K562 (cell line): ENCODE results near the gene LTB4R2. TPM values are rescaled to one million over a fixed set of nuclear protein-coding genes. Genes with fewer than 3 reads are reported as not detected.
A peak's percentile ranks its signal among the peaks of the same experiment; 100 is the strongest.

Experiments
- ATAC-seq: fragments of 200-7000 bp; cut with Tn5 transposase; 3 replicates; pipeline ENCODE4 v1.9.1; 2020; ENCODE audit warnings: moderate library complexity
- BruUV-seq: library from RNA; stranded (reverse); fragments of 400-500 nt; replicated peaks from 2 replicates; lab custom pipeline; 2021; lab: Mats Ljungman, UMichigan
- CTCF ChIA-PET: fragments of 300-600 bp; formaldehyde crosslinking; extraction: SDS; loops from one replicate; lab custom pipeline; 2021; ENCODE audit warnings: low intra/inter-chr PET ratio; lab: Yijun Ruan, JAX
- POLR2A ChIA-PET: fragments of 300-600, 350-650 bp; sonication (Branson Sonifier 250); formaldehyde crosslinking; extraction: SDS; loops from one replicate; lab custom pipeline; 2021; ENCODE audit warnings: antibody characterized with exemption, inconsistent platforms; lab: Yijun Ruan, JAX
- DNase-seq, 4 experiments: peaks; one replicate each; pipeline versions ENCODE4 v3.0.0 to v3.0.0-alpha.2; 2011 to 2018; ENCODE audit warnings: low spot score in 3 of 4, mixed read lengths in 3 of 4; ENCODE audit errors: extremely low read depth in 1 of 4
- FAIRE-seq: peaks from 2 replicates; lab custom pipeline; 2011; peaks lifted over from hg19 to GRCh38; lab: Jason Lieb, UNC
- H2AFZ ChIP-seq: 2 replicates; pipeline ENCODE4 v1.6.0; 2011; ENCODE audit warnings: low read depth, low read length, control low read depth, inconsistent platforms
- H3K27ac ChIP-seq: fragments of 200-600 bp; 3 replicates; pipeline ENCODE4 v1.8.0; 2011; ENCODE audit warnings: low read depth, mild to moderate bottlenecking, control low read depth, inconsistent platforms, low read length, moderate library complexity, mixed read lengths; ENCODE audit errors: extremely low read depth
- H3K27me3 ChIP-seq, 2 experiments: fragments of 300-600 bp in 1 of 2; 2 replicates in 1 of 2; 3 replicates in 1 of 2; pipeline versions ENCODE4 v1.6.0 to v1.8.0; 2011; ENCODE audit warnings: inconsistent platforms in 2 of 2, low read length in 2 of 2, mild to moderate bottlenecking in 1 of 2, mixed read lengths in 1 of 2, moderate library complexity in 1 of 2; ENCODE audit not compliant: control insufficient read depth in 2 of 2, insufficient read depth in 2 of 2
- H3K36me3 ChIP-seq: fragments of 300-600 bp; 3 replicates; pipeline ENCODE4 v1.8.0; 2011; ENCODE audit warnings: mild to moderate bottlenecking, low read length, inconsistent platforms; ENCODE audit not compliant: control insufficient read depth, insufficient read depth
- H3K4me1 ChIP-seq, 2 experiments: fragments of 200-600 bp in 1 of 2; replicated peaks in 1 of 2; 2 replicates in 1 of 2; 3 replicates in 1 of 2; pipeline versions ENCODE4 v1.5.1 to v1.8.0; 2011; ENCODE audit warnings: inconsistent platforms in 2 of 2, low read length in 2 of 2, mild to moderate bottlenecking in 1 of 2, mixed read lengths in 1 of 2, moderate library complexity in 1 of 2; ENCODE audit not compliant: control insufficient read depth in 2 of 2, insufficient read depth in 2 of 2
- H3K4me2 ChIP-seq: 2 replicates; pipeline ENCODE4 v1.6.1; 2011; ENCODE audit warnings: low read length, control low read depth, inconsistent platforms, mixed read lengths; ENCODE audit not compliant: insufficient read depth
- H3K4me3 ChIP-seq: fragments of 200-600 bp; sonication (generic), shearing (Covaris generic); 2 replicates; pipeline ENCODE4 v1.5.1; 2016; ENCODE audit warnings: control low read depth, inconsistent platforms
- H3K79me2 ChIP-seq: fragments of 200-600 bp; 3 replicates; pipeline ENCODE4 v1.8.0; 2011; ENCODE audit warnings: low read length, inconsistent platforms; ENCODE audit not compliant: control insufficient read depth, insufficient read depth
- H3K9ac ChIP-seq, 2 experiments: 2 replicates each; pipeline versions ENCODE4 v1.6.0 to v1.6.1; 2011; ENCODE audit warnings: low read depth in 2 of 2, low read length in 2 of 2, control low read depth in 1 of 2, inconsistent platforms in 1 of 2, mild to moderate bottlenecking in 1 of 2, mixed read lengths in 1 of 2; ENCODE audit not compliant: insufficient read depth in 1 of 2
- H3K9me1 ChIP-seq: one replicate; pipeline ENCODE4 v1.6.0; 2011; ENCODE audit warnings: inconsistent platforms, mild to moderate bottlenecking, low read length, moderate library complexity; ENCODE audit not compliant: control insufficient read depth, insufficient read depth
- H3K9me3 ChIP-seq: replicated peaks from 2 replicates; pipeline ENCODE4 v1.5.1; 2011; ENCODE audit warnings: low read depth, low read length, inconsistent platforms; ENCODE audit not compliant: control insufficient read depth, insufficient read depth
- H4K20me1 ChIP-seq: replicated peaks from 2 replicates; pipeline ENCODE4 v1.6.1; 2011; ENCODE audit warnings: low read length, inconsistent platforms, mixed read lengths; ENCODE audit not compliant: control insufficient read depth, insufficient read depth
- ATF4 ChIP-seq: fragments of 450-650 bp; formaldehyde crosslinking; IDR thresholded peaks from 2 replicates; pipeline ENCODE4 v1.4.0; 2022; ENCODE audit warnings: mild to moderate bottlenecking, moderate library complexity
- E2F4 ChIP-seq: sonication (generic); formaldehyde crosslinking; IDR thresholded peaks from 2 replicates; pipeline ENCODE4 v1.8.0; 2022; ENCODE audit warnings: mild to moderate bottlenecking, low read depth, missing genetic modification reagents
- E2F8 ChIP-seq: fragments of 450-650 bp; IDR thresholded peaks from 2 replicates; pipeline ENCODE4 v1.7.1; 2018; ENCODE audit warnings: mild to moderate bottlenecking, low read depth; ENCODE audit not compliant: partially characterized antibody
- FOXP4 ChIP-seq: sonication (generic); formaldehyde crosslinking; IDR thresholded peaks from 2 replicates; pipeline ENCODE4 v1.8.0; 2022; ENCODE audit warnings: mild to moderate bottlenecking, missing genetic modification reagents, borderline replicate concordance
- HDGF ChIP-seq: fragments of 450-650 bp; IDR thresholded peaks from 2 replicates; pipeline ENCODE4 v1.6.1; 2016
- HNRNPUL1 ChIP-seq: fragments of 200-400 bp; formaldehyde crosslinking; IDR thresholded peaks from 2 replicates; pipeline ENCODE4 v1.6.1; 2017; ENCODE audit warnings: low read length
- MAFF ChIP-seq: IDR thresholded peaks from 2 replicates; pipeline ENCODE4 v1.6.1; 2012; ENCODE audit warnings: low read length, improper control_type of control experiment
- MAFG ChIP-seq: fragments of 450-650 bp; conservative IDR thresholded peaks from 2 replicates; pipeline ENCODE4 v1.6.1; 2016; ENCODE audit warnings: missing genetic modification characterization, missing compliant biosample characterization
- PML ChIP-seq: IDR thresholded peaks from 2 replicates; pipeline ENCODE4 v1.6.1; 2012; ENCODE audit warnings: low read length, inconsistent platforms
- POLR2A ChIP-seq: fragments of 450-650 bp; conservative IDR thresholded peaks from 2 replicates; pipeline ENCODE4 v1.6.1; 2016
- U2AF1 ChIP-seq: fragments of 200-400 bp; formaldehyde crosslinking; optimal IDR thresholded peaks from 2 replicates; pipeline ENCODE3; 2017; ENCODE audit warnings: mild to moderate bottlenecking, low read depth, low read length, moderate library complexity
- ZFX ChIP-seq: sonication (generic); formaldehyde crosslinking; IDR thresholded peaks from 2 replicates; pipeline ENCODE4 v1.8.0; 2022; ENCODE audit warnings: mild to moderate bottlenecking, missing genetic modification reagents, moderate library complexity
- ZNF444 ChIP-seq: fragments of 250-450 bp; sonication (Bioruptor Pico); IDR thresholded peaks from 2 replicates; pipeline ENCODE4 v1.4.0; 2020; ENCODE audit warnings: mild to moderate bottlenecking, moderate library complexity
- WGBS: fragments of 100-300 bp; shearing (Covaris generic); methylation state at CpG from one replicate; pipeline ENCODE4 v1.1.6; 2016; ENCODE audit warnings: low coverage, mixed read lengths; ENCODE audit not compliant: insufficient coverage; ENCODE audit errors: missing lambda C conversion rate; 5-methylcytosine and 5-hydroxymethylcytosine counted together
- in situ Hi-C: fragments of 300-500 bp; cut with MboI; formaldehyde crosslinking; loops from 4 replicates; pipeline ENCODE4 v1.15.0; 2018; ENCODE audit warnings: inconsistent platforms, mixed read lengths
- intact Hi-C: fragments of 100-400 bp; cut with micrococcal nuclease; formaldehyde crosslinking; loops from 2 replicates; pipeline ENCODE4 v1.14.2; 2022
- polyA plus RNA-seq, 8 experiments: library from polyadenylated mRNA; depleted of rRNA in 4 of 8; stranded (reverse) in 5 of 8; unstranded in 3 of 8; fragments of >200 nt; fragmentation: Nextera tagmentation in 2 of 8; fragmentation: Illumina TruSeq in 1 of 8; extraction: Ambion mirVana in 2 of 8; extraction: Trizol in 1 of 8; gene quantifications; 2 replicates each; pipeline versions ENCODE4 v1.2.1 to v1.2.3, GENCODE V29; 2011 to 2014; ENCODE audit warnings: inconsistent platforms in 1 of 8, missing spikeins in 1 of 8
- total RNA-seq, 7 experiments: library from RNA; depleted of rRNA in 6 of 7; stranded (reverse); fragments of >200 nt in 6 of 7; fragmentation: Illumina TruSeq in 2 of 7; extraction: Trizol in 2 of 7; gene quantifications; 2 replicates each; pipeline versions ENCODE4 v1.2.1 to v1.2.3, GENCODE V29; 2011 to 2021; ENCODE audit warnings: low replicate concordance in 1 of 7

LTB4R2 gene
- total and polyA plus RNA-seq, 9 of the 15 experiments (the other 6 are each of a cell fraction or from before 2014, with no cell fraction given): 0.03 to 11.6 (median 2.8) TPM; not detected in 1

- DNase-seq (peak; percentile 89 to 92 (median 91)), FAIRE-seq (peak; percentile 92), ATAC-seq (peak; percentile 86)
- peaks cover 28% of the 10 kb centered on the region for H3K79me2 ChIP-seq
- H3K27me3 ChIP-seq: no peaks in the 10 kb centered on the region
- no peaks in the 10 kb centered on the region for H4K20me1 ChIP-seq
- CTCF ChIA-PET: no interaction called here
- POLR2A ChIA-PET: interaction anchor here (0.5 to 2.3 kb wide), 12 partner anchors 8 to 185 kb away, joined by 3 to 10 read pairs (median 3); partner anchors contain the start of genes CIDEB, DCAF11, IPO4 and NRL
- in situ Hi-C loops: loop anchor here (5.0 to 10.0 kb wide), 2 partner anchors 57 to 285 kb away; partner anchors contain the start of gene TINF2
- H3K4me1 ChIP-seq: peaks cover 12 to 14% of the 10 kb centered on the region in 2 experiments; a peak in 4 of 5 replicates
- BruUV-seq: TSS peak; percentile 59
- WGBS: 0% methylated on average over 52 of the region's 75 CpGs
- peak within 1 kb of the TSS; percentile 76 to 96 for H3K9ac ChIP-seq
- peak within 1 kb of the TSS; percentile 97 for H2AFZ ChIP-seq
- peak within 1 kb of the TSS; percentile 91 for H3K4me2 ChIP-seq
- H3K4me3 ChIP-seq: peak within 1 kb of the TSS; percentile 71
- intact Hi-C loops: no loop called here
- H3K27ac ChIP-seq: peak within 1 kb of the TSS; percentile 75
- peaks cover 3% of the 10 kb centered on the region for H3K9me1 ChIP-seq
- no peaks in the 10 kb centered on the region for H3K9me3 ChIP-seq
- peaks cover 48% of the 10 kb centered on the region for H3K36me3 ChIP-seq
- TF ChIP-seq E2F8 (peak; percentile 80), HDGF (no peak), HNRNPUL1 (no peak), PML (0 out of 2 replicates have a peak, but pooled peaks have one; percentile 43), ATF4 (CRISPR knock-in tag) (no peak), ZFX (CRISPR knock-in tag) (peak; percentile 63), MAFG (tag) (no peak), MAFF (no peak), POLR2A (peak; percentile 72; the same call in 1 of the 2 replicates), ZNF444 (no peak), U2AF1 (no peak), FOXP4 (no peak), E2F4 (CRISPR knock-in tag) (no peak)
Measured at GRCh38 chr14:24299255-24300191, 10.4 kb upstream of the LTB4R2 start, which contains the start of the genes DHRS1 and NOP9. Gene DHRS1 (minus strand): TSS chr14:24299780. CDS start chr14:24299106, 674 bp downstream. Gene NOP9 (plus strand): TSS chr14:24299850. CDS start chr14:24299955, 105 bp downstream.
